Mucosa of descending colon (tissue), 3 donors: ENCODE measurements around the gene RBM4. TPM values are rescaled to one million over a fixed set of nuclear protein-coding genes. Genes with fewer than 3 reads are reported as not detected.
A peak's percentile ranks its signal among the peaks of the same experiment; 100 is the strongest.

Source experiments
- ATAC-seq: fragments of 200-7000 bp; cut with Tn5 transposase; one replicate; pipeline ENCODE4 v1.9.1; 2020; ENCODE audit warnings: mild to moderate bottlenecking, moderate library complexity
- DNase-seq, 3 donors: peaks; one replicate each; pipeline ENCODE4 v3.0.0-alpha.2; 2020
- H3K36me3 ChIP-seq: fragments of 200-600 bp; one replicate; pipeline ENCODE4 v1.8.0; 2021; ENCODE audit warnings: low read depth, mild to moderate bottlenecking
- H3K4me1 ChIP-seq: fragments of 200-600 bp; one replicate; pipeline ENCODE4 v1.8.0; 2021; ENCODE audit warnings: low read depth, mild to moderate bottlenecking
- H3K4me3 ChIP-seq: fragments of 200-600 bp; one replicate; pipeline ENCODE4 v1.8.0; 2021; ENCODE audit warnings: mild to moderate bottlenecking
- H3K9me3 ChIP-seq: fragments of 200-600 bp; one replicate; pipeline ENCODE4 v1.8.0; 2021; ENCODE audit warnings: mild to moderate bottlenecking
- CTCF ChIP-seq: fragments of 200-600 bp; IDR thresholded peaks from one replicate; pipeline ENCODE4 v1.8.0; 2022; ENCODE audit warnings: antibody characterized with exemption, mild to moderate bottlenecking
- intact Hi-C, 2 donors: fragments of 100-400 bp; cut with DNase I in 1 of 2; cut with micrococcal nuclease in 1 of 2; formaldehyde crosslinking; loops; one replicate each; pipeline versions ENCODE4 v1.11.0 to v1.11.1; 2022; cut with DNase I, micrococcal nuclease
- total RNA-seq, 3 donors: library from RNA; stranded (reverse); fragmentation: NEBNext Ultra II Directional in 2 of 3; extraction: Animal tissue kit (Norgen Biotek cat#: 25700) in 2 of 3; gene quantifications; one replicate each; pipeline versions ENCODE4 v1.2.1 to v1.2.4, GENCODE V29; 2021 to 2023
- donor health status: DM: no; HTN: no; CAD: no; lungs with moderate emphysema.
- donor health status: DM: no; HTN: no; CAD: no.
- donor health status: DM: no; HTN: yes; CAD: no.

Gene RBM4
- total RNA-seq, 3 donors from 2014 or later, result 101 to 125 (median 104) TPM

- Histone ChIP-seq H3K4me1 (peaks cover 24% of the 10 kb centered on the region), H3K36me3 (no peaks in the 10 kb centered on the region), H3K9me3 (no peaks in the 10 kb centered on the region), H3K4me3 (peak overlapping the region; percentile 7)
- intact Hi-C loops, result no loop called here
- ATAC-seq (peak; percentile 18), DNase-seq (peak in 1 of 3 donors; percentile 19)
- no peak for TF ChIP-seq CTCF
These were observed 45.2 kb upstream of the RBM4 start for GRCh38 chr11:66593303-66593635.

GRCh38 chr11:66593650-66594049 is 44.9 kb upstream of the RBM4 start:
- no peak for ATAC-seq
- H3K36me3 ChIP-seq, result no peaks in the 10 kb centered on the region
- peaks cover 24% of the 10 kb centered on the region for H3K4me1 ChIP-seq
- intact Hi-C loops, result no loop called here
- no peak for TF ChIP-seq CTCF
- H3K4me3 ChIP-seq, result peak overlapping the region; percentile 7
- DNase-seq, result no peak
- no peaks in the 10 kb centered on the region for H3K9me3 ChIP-seq

DNA sequence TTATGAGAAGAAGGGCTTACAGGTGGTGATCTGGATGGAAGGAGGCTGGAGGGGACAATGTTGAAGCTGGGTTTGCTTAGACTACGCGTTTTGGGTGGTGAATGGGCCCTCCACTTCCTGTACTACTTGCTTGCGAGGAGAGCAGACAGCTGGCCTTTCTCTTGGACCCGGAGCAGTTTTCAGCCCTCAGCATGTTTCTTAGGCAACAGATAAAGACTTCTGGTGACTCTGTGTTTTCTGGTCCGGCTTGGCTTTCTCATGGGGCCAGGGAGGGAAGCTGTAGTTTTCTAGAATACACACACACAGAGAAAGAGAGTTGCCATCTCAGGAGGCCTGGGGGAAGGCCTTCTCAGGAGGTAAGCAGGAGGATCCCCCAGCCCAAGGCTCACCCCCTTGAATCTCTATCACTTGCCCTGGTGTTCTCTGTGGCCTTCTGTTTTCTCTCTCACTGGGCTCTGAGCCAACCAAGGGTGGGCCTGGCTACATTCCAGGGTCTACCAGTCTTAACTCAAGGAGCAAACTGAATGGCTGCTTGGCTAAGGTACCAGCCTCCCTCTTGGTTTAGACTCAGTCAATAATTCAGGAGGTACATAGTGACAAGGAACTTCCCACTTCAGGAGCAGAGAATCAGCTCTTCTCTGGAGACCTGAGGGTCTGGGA is 43.1 kb upstream of the RBM4 start:
- TF ChIP-seq CTCF, result no peak
- H3K9me3 ChIP-seq, result no peaks in the 10 kb centered on the region
- no peaks in the 10 kb centered on the region for H3K36me3 ChIP-seq
- DNase-seq (peak in 1 of 3 donors; percentile 25), ATAC-seq (no peak)
- no peak overlapping the region for H3K4me3 ChIP-seq
- intact Hi-C loops, result no loop called here
- H3K4me1 ChIP-seq, result peaks cover 24% of the 10 kb centered on the region

GRCh38 chr11:66598993-66599392 is 39.5 kb upstream of the RBM4 start:
- Histone ChIP-seq H3K9me3 (no peaks in the 10 kb centered on the region), H3K36me3 (no peaks in the 10 kb centered on the region), H3K4me1 (peaks cover 18% of the 10 kb centered on the region), H3K4me3 (no peak overlapping the region)
- intact Hi-C loops, result no loop called here
- TF ChIP-seq CTCF, result no peak
- ATAC-seq (no peak), DNase-seq (no peak)

DNA sequence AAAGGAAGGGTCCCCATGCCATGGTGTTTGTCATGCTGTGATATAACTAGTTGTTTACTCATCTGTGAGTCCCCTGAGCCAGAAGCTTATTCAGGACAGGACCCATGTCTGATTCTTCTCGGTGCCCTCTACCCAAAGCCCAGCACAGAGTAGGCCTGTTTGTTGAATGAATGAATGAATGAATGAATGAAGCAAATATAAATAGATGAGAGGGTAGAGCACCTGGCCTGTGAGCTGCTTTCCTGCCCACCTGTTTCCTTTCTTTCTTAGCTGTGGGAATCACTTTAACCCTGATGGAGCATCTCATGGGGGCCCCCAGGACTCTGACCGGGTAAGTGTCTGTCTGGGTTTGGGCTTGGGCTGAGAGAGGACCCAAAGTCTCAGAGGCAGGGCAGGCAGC is 38.3 kb upstream of the RBM4 start:
- intact Hi-C loops, result no loop called here
- ATAC-seq (no peak), DNase-seq (no peak)
- H3K4me1 ChIP-seq, result peaks cover 8% of the 10 kb centered on the region
- H3K36me3 ChIP-seq, result no peaks in the 10 kb centered on the region
- no peaks in the 10 kb centered on the region for H3K9me3 ChIP-seq
- H3K4me3 ChIP-seq, result no peak overlapping the region
- TF ChIP-seq CTCF, result no peak
